DMS53 treated with DMSO at 0.1 percent for 48 hours (cell line): ENCODE results near the gene RICTOR.

Experiments used
- DNase-seq: peaks from one replicate; lab custom pipeline; 2025; ENCODE audit not compliant: unreplicated experiment; lab: John Stamatoyannopoulos, UW

Gene RICTOR

DNA sequence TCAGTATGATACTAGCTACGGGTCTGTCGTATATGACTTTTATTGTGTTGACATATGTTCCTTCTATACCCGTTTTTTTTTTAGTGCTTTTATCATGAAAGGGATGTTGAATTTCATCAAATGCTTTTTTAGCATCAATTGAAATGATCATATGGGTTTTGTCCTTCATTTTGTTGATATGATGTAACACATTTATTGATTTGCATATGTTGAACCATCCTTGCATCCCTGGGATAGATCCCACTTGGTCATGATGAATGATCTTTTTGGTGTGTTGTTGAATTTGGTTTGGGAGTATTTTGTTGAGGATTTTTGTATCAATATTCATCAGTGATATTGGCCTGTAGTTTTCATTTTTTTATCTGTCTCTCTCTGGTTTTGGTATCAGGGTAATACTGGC is 177.4 kb downstream of the RICTOR start:
- no peak for DNase-seq

- DNase-seq: no peak
These were observed 181.8 kb downstream of the RICTOR start for GRCh38 chr5:38892363-38892762.

DNA sequence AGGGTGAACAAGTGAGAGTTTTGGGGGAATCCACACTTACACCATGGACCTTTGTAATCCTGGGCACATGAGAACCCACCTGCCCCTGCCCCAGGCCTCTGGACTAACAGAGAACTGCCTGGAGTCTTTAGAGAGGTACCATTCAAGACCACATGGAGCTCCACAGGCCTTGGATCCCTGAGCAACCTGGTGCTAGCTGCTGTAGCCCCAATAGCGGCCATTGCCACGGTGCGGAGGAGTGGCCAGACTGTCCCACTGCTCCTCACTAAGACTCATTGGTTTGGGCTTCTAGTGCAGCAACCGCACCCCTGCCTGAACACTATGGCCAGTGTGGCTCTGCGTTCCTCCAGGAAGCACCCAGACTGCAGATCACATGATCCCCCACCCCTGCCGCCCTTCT is 182.6 kb downstream of the RICTOR start:
- no peak for DNase-seq

DNA sequence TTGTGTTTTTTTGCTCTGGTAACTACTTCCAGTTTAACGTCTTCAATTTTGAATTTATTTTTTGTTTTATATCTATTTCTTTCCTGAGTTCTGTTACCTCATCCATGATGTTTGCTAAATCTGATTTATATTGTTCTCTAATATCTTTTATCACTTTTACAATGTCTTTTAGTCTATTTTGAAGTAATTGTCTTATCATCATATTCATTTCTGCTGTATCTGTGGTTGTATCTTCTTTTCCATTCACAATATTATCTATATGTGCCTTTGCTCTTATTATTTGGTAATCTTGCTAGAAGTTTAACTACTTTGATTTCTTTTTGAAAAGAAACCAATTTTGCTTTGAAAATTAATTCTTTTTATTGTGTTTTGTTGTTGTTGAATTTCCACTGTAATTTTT is 184.8 kb downstream of the RICTOR start:
- no peak for DNase-seq

DNA sequence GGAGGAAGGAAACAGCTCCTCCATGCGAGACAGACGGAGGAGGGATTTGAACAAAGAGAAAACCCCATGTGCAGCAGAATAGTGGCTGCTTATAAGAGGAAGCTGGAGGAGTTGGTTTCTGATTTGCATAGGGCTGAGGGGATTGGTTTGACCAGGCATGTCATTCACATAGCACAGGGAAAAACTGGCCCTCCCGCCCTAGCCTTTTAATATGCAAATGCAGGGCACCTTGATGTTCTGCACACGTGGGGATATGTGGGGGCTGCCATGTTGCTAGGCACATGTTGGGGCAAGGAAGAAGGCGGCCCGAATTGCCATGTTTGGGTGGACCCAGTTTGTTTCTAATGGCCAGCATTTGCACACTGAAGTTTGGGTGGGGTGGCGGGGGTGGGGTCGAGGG is 186.2 kb downstream of the RICTOR start:
- no peak for DNase-seq
